Endothelial cell of umbilical vein (primary cell): ENCODE data around the gene KRTAP19-3.

ENCODE experiments used
- EZH2 ChIP-seq: IDR thresholded peaks from 2 replicates; pipeline ENCODE4 v1.6.1; 2012; ENCODE audit warnings: borderline replicate concordance, low read depth, mild to moderate bottlenecking, moderate library complexity, low read length, inconsistent platforms; ENCODE audit not compliant: severe bottlenecking
- FOS ChIP-seq: IDR thresholded peaks from 2 replicates; pipeline ENCODE4 v1.6.1; 2011; ENCODE audit warnings: mild to moderate bottlenecking, low read length, moderate library complexity, borderline replicate concordance; ENCODE audit not compliant: insufficient read depth
- POLR2AphosphoS5 ChIP-seq: IDR thresholded peaks from 2 replicates; pipeline ENCODE4 v1.6.1; 2012; ENCODE audit warnings: low read depth, mild to moderate bottlenecking, control low read depth, low read length, moderate library complexity; ENCODE audit not compliant: insufficient read depth
- TF ChIP-seq, protein P1 (sequence below), 2 donors: IDR thresholded peaks; 1 replicate in 1 of 2; 2 replicates in 1 of 2; pipeline ENCODE4 v1.5.1; 2011; ENCODE audit warnings: low read length in 2 of 2, mild to moderate bottlenecking in 2 of 2, moderate library complexity in 2 of 2, control low read depth in 1 of 2, inconsistent platforms in 1 of 2, low read depth in 1 of 2; ENCODE audit not compliant: insufficient read depth in 1 of 2; ENCODE audit errors: extremely low read depth in 1 of 2

- TF ChIP-seq POLR2AphosphoS5 (no peak), EZH2 (no peak), FOS (no peak)
- TF ChIP-seq, protein P1, sequence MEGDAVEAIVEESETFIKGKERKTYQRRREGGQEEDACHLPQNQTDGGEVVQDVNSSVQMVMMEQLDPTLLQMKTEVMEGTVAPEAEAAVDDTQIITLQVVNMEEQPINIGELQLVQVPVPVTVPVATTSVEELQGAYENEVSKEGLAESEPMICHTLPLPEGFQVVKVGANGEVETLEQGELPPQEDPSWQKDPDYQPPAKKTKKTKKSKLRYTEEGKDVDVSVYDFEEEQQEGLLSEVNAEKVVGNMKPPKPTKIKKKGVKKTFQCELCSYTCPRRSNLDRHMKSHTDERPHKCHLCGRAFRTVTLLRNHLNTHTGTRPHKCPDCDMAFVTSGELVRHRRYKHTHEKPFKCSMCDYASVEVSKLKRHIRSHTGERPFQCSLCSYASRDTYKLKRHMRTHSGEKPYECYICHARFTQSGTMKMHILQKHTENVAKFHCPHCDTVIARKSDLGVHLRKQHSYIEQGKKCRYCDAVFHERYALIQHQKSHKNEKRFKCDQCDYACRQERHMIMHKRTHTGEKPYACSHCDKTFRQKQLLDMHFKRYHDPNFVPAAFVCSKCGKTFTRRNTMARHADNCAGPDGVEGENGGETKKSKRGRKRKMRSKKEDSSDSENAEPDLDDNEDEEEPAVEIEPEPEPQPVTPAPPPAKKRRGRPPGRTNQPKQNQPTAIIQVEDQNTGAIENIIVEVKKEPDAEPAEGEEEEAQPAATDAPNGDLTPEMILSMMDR (IDR thresholded peaks at IDR 0.05; ENCODE audit: extremely low read depth in 1 of 2, insufficient read depth in 1 of 2, low read depth in 1 of 2, low read length in 2 of 2) = no peak
These were observed 13.8 kb downstream of the KRTAP19-3 start for GRCh38 chr21:30478004-30478403.
